HepG2 (cell line): ENCODE results near the gene NUFIP1. TPM values are rescaled to one million over a fixed set of nuclear protein-coding genes. Genes with fewer than 3 reads are reported as not detected.

Source experiments
- ATAC-seq: fragments of 200-7000 bp; cut with Tn5 transposase; 3 replicates; pipeline ENCODE4 v1.9.1; 2020; ENCODE audit warnings: mild to moderate bottlenecking, moderate library complexity
- BruUV-seq: library from RNA; stranded (reverse); fragments of 400-500 nt; replicated peaks from 2 replicates; lab custom pipeline; 2021; lab: Mats Ljungman, UMichigan
- CTCF ChIA-PET: fragments of 300-600 bp; formaldehyde crosslinking; extraction: SDS; loops from one replicate; lab custom pipeline; 2021; ENCODE audit warnings: low total read pairs, inconsistent platforms, low intra/inter-chr PET ratio; lab: Yijun Ruan, JAX
- POLR2A ChIA-PET: fragments of 350-600 bp; sonication (Branson Sonifier 250); formaldehyde crosslinking; loops from one replicate; lab custom pipeline; 2020; ENCODE audit warnings: antibody characterized with exemption, inconsistent platforms; lab: Yijun Ruan, JAX
- DNase-seq: peaks from one replicate; pipeline ENCODE4 v3.0.0-alpha.2; 2015; ENCODE audit warnings: low spot score
- FAIRE-seq: peaks from 3 replicates; lab custom pipeline; 2011; peaks lifted over from hg19 to GRCh38; lab: Jason Lieb, UNC
- H2AFZ ChIP-seq: one replicate; pipeline ENCODE4 v1.6.1; 2011; ENCODE audit warnings: low read length, inconsistent platforms
- H3K27ac ChIP-seq: fragments of 300-600 bp; 3 replicates; pipeline ENCODE4 v1.8.0; 2011; ENCODE audit warnings: mixed run types, mild to moderate bottlenecking, mixed read lengths, low read length, inconsistent platforms; ENCODE audit not compliant: insufficient read depth; ENCODE audit errors: extremely low read length
- H3K27me3 ChIP-seq, 2 experiments: fragments of 200-600 bp in 1 of 2; 2 replicates in 1 of 2; 3 replicates in 1 of 2; pipeline versions ENCODE4 v1.6.0 to v1.8.0; 2011; ENCODE audit warnings: low read length in 2 of 2, mild to moderate bottlenecking in 2 of 2, moderate library complexity in 2 of 2, inconsistent platforms in 1 of 2; ENCODE audit not compliant: insufficient read depth in 2 of 2, control insufficient read depth in 1 of 2
- H3K36me3 ChIP-seq, 2 experiments: fragments of 200-600 bp in 1 of 2; replicated peaks in 1 of 2; 2 replicates in 1 of 2; 3 replicates in 1 of 2; pipeline versions ENCODE4 v1.5.1 to v1.8.0; 2011; ENCODE audit warnings: low read length in 2 of 2, inconsistent platforms in 1 of 2; ENCODE audit not compliant: insufficient read depth in 2 of 2, control insufficient read depth in 1 of 2
- H3K4me1 ChIP-seq: 2 replicates; pipeline ENCODE4 v1.5.1; 2012; ENCODE audit warnings: low read length, inconsistent platforms; ENCODE audit not compliant: insufficient read depth
- H3K4me2 ChIP-seq: 2 replicates; pipeline ENCODE4 v1.6.0; 2011; ENCODE audit warnings: low read depth, low read length, inconsistent platforms
- H3K4me3 ChIP-seq, 3 experiments: fragments of 200-600 bp in 1 of 3; sonication (generic), shearing (Covaris generic) in 1 of 3; replicated peaks in 1 of 3; 2 replicates each; pipeline ENCODE4 v1.5.1; 2011 to 2016; ENCODE audit warnings: low read length in 3 of 3, inconsistent platforms in 2 of 3, low read depth in 2 of 3, mild to moderate bottlenecking in 2 of 3, control low read depth in 1 of 3, mixed read lengths in 1 of 3; ENCODE audit not compliant: insufficient read depth in 1 of 3
- H3K79me2 ChIP-seq: one replicate; pipeline ENCODE4 v1.6.1; 2011; ENCODE audit warnings: low read length, inconsistent platforms; ENCODE audit not compliant: insufficient read depth
- H3K9ac ChIP-seq: 2 replicates; pipeline ENCODE4 v1.6.0; 2011; ENCODE audit warnings: mild to moderate bottlenecking, low read depth, low read length, inconsistent platforms; ENCODE audit not compliant: insufficient read depth
- H3K9me3 ChIP-seq: 2 replicates; pipeline ENCODE4 v1.5.1; 2012; ENCODE audit warnings: mild to moderate bottlenecking, low read length
- H4K20me1 ChIP-seq: 2 replicates; pipeline ENCODE4 v1.6.0; 2011; ENCODE audit warnings: inconsistent platforms, mild to moderate bottlenecking, low read length, moderate library complexity; ENCODE audit not compliant: insufficient read depth
- LCORL ChIP-seq, 2 experiments: fragments of 450-650 bp in 1 of 2; sonication (generic) in 1 of 2; formaldehyde crosslinking in 1 of 2; IDR thresholded peaks; 2 replicates each; pipeline versions ENCODE4 v1.5.0 to v1.6.1; 2017 to 2020; ENCODE audit warnings: antibody characterized with exemption in 1 of 2, missing genetic modification reagents in 1 of 2
- NBN ChIP-seq: fragments of 450-650 bp; conservative IDR thresholded peaks from 2 replicates; pipeline ENCODE4 v1.6.1; 2017
- RAD21 ChIP-seq: fragments of 450-650 bp; formaldehyde crosslinking; IDR thresholded peaks from 2 replicates; pipeline ENCODE4 v1.5.0; 2020; ENCODE audit warnings: mild to moderate bottlenecking
- ZNF557 ChIP-seq: sonication (generic); formaldehyde crosslinking; IDR thresholded peaks from 2 replicates; pipeline ENCODE4 v1.4.0; 2020; ENCODE audit warnings: missing genetic modification reagents
- ZNF768 ChIP-seq: sonication (generic); formaldehyde crosslinking; IDR thresholded peaks from 2 replicates; pipeline ENCODE4 v1.4.0; 2020; ENCODE audit warnings: missing genetic modification reagents
- WGBS: methylation state at CpG from one replicate; pipeline ENCODE4 v1.1.6; 2017; ENCODE audit warnings: low lambda C conversion rate; 5-methylcytosine and 5-hydroxymethylcytosine counted together
- in situ Hi-C: cut with HindIII; loops from 2 replicates; pipeline ENCODE4 v1.10.0; 2017; ENCODE audit warnings: low pct_unique_long_range_greater_than_20kb; ENCODE audit not compliant: extremely low pct_ligation_motif_present
- intact Hi-C: fragments of 100-400 bp; cut with micrococcal nuclease; formaldehyde crosslinking; loops from one replicate; pipeline ENCODE4 v1.10.0; 2022; ENCODE audit not compliant: unreplicated experiment
- polyA plus RNA-seq, 8 experiments: library from polyadenylated mRNA; depleted of rRNA in 3 of 8; stranded (reverse) in 7 of 8; unstranded in 1 of 8; fragments of >200 nt; fragmentation: Illumina TruSeq in 4 of 8; extraction: Trizol in 4 of 8; gene quantifications; 2 replicates each; pipeline versions ENCODE4 v1.2.1 to v1.2.3, GENCODE V29; 2011 to 2016; ENCODE audit warnings: low read depth in 4 of 8, missing spikeins in 1 of 8, mixed read lengths in 1 of 8; ENCODE audit not compliant: insufficient read depth in 1 of 8
- total RNA-seq, 5 experiments: library from RNA; depleted of rRNA; stranded (reverse); fragments of >200 nt; fragmentation: Illumina TruSeq; extraction: Trizol; gene quantifications; 2 replicates each; pipeline ENCODE4 v1.2.3, GENCODE V29; 2016; ENCODE audit warnings: low read depth in 1 of 5
- TF ChIP-seq, protein P1 (sequence below): sonication (generic); formaldehyde crosslinking; IDR thresholded peaks from 2 replicates; pipeline ENCODE4 v1.5.0; 2020; ENCODE audit warnings: missing genetic modification reagents
- TF ChIP-seq, protein P2 (sequence below): sonication (generic); formaldehyde crosslinking; IDR thresholded peaks from 2 replicates; pipeline ENCODE4 v1.4.0; 2020; ENCODE audit warnings: missing genetic modification reagents

Gene NUFIP1
- total and polyA plus RNA-seq, 2 of the 13 experiments (the other 11 are each of a cell fraction or from before 2014, with no cell fraction given): 1.9 to 10.3 TPM

DNA sequence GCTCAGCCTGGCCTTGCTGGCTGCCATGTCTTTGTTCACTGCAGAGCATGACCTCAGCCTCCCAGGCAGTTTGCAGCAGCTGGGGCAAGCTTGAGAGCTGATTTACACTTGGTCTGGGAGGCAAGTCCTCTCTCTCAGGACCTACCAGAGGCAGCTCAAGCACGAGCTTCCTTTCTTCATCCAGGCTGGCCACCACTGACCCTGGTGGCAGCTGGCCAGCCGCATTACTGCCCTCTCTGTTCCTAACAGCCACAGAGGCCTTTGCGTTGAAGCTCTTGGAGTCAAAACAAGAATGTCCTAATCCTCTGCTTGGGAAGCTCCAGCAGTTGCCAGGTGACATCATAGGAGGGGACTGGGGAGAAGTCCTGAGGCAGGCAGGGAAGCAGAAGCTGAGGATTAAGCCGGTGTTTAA, 85.7 kb downstream of the NUFIP1 start:
- intact Hi-C loops: no loop called here
- H3K27ac ChIP-seq: no peak overlapping the region
- H3K36me3 ChIP-seq: no peaks in the 10 kb centered on the region
- no peaks in the 10 kb centered on the region for H3K79me2 ChIP-seq
- TF ChIP-seq ZNF557 (CRISPR knock-in tag) (no peak), ZNF768 (CRISPR knock-in tag) (peak; percentile 24; the same call in 1 of the 2 replicates), RAD21 (CRISPR knock-in tag) (no peak), LCORL (IDR thresholded peaks at IDR 0.05) (no peak), LCORL (CRISPR knock-in tag; IDR thresholded peaks at IDR 0.05) (no peak), NBN (no peak)
- TF ChIP-seq, protein P1, sequence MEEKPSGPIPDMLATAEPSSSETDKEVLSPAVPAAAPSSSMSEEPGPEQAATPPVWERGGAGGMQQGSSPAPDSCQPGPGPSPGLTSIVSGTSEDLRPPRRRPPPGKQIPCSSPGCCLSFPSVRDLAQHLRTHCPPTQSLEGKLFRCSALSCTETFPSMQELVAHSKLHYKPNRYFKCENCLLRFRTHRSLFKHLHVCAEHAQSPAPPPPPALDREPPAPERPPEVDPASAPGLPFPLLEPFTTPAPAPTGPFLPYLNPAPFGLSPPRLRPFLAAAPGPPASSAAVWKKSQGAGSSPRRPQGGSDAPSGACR (CRISPR knock-in tag): no peak
- TF ChIP-seq, protein P2, sequence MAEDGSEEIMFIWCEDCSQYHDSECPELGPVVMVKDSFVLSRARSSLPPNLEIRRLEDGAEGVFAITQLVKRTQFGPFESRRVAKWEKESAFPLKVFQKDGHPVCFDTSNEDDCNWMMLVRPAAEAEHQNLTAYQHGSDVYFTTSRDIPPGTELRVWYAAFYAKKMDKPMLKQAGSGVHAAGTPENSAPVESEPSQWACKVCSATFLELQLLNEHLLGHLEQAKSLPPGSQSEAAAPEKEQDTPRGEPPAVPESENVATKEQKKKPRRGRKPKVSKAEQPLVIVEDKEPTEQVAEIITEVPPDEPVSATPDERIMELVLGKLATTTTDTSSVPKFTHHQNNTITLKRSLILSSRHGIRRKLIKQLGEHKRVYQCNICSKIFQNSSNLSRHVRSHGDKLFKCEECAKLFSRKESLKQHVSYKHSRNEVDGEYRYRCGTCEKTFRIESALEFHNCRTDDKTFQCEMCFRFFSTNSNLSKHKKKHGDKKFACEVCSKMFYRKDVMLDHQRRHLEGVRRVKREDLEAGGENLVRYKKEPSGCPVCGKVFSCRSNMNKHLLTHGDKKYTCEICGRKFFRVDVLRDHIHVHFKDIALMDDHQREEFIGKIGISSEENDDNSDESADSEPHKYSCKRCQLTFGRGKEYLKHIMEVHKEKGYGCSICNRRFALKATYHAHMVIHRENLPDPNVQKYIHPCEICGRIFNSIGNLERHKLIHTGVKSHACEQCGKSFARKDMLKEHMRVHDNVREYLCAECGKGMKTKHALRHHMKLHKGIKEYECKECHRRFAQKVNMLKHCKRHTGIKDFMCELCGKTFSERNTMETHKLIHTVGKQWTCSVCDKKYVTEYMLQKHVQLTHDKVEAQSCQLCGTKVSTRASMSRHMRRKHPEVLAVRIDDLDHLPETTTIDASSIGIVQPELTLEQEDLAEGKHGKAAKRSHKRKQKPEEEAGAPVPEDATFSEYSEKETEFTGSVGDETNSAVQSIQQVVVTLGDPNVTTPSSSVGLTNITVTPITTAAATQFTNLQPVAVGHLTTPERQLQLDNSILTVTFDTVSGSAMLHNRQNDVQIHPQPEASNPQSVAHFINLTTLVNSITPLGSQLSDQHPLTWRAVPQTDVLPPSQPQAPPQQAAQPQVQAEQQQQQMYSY: no peak
- peaks cover 2 to 23% of the 10 kb centered on the region in 2 experiments; a peak in 3 of 5 replicates for H3K27me3 ChIP-seq
- WGBS: 26% methylated on average over 4 of the region's 4 CpGs
- FAIRE-seq (no peak), ATAC-seq (no peak), DNase-seq (no peak)
- no peaks in the 10 kb centered on the region for H3K9me3 ChIP-seq
- in situ Hi-C loops: no loop called here
- H3K4me1 ChIP-seq: no peaks in the 10 kb centered on the region
- no peak overlapping the region for H3K9ac ChIP-seq
- POLR2A ChIA-PET: no interaction called here
- BruUV-seq: no TSS peak
- H4K20me1 ChIP-seq: no peaks in the 10 kb centered on the region
- H3K4me2 ChIP-seq: no peak overlapping the region
- CTCF ChIA-PET: no interaction called here
- H2AFZ ChIP-seq: no peak overlapping the region
- H3K4me3 ChIP-seq: no peak overlapping the region
